ENCODE data around the gene PPTC7. TPM values are rescaled to one million over a fixed set of nuclear protein-coding genes. Genes with fewer than 3 reads are reported as not detected.

PPTC7 gene
- total RNA-seq, 4 donors from 2014 or later = 15.8 to 28.9 (median 22.8) TPM

GRCh38 chr12:110501399-110501751 is 81.7 kb downstream of the PPTC7 start:
- Histone ChIP-seq H3K36me3 (no peaks in the 10 kb centered on the region), H3K4me3 (replicated peaks in 1 of 3) (peak overlapping the region; percentile 67 to 77 (median 71))

GRCh38 chr12:110498984-110499706 is 84.0 kb downstream of the PPTC7 start:
- Histone ChIP-seq H3K4me1 (peaks cover 9 to 13% of the 10 kb centered on the region in 2 donors), H3K36me3 (peaks cover 13 to 14% of the 10 kb centered on the region in 2 donors), H3K9me3 (no peaks in the 10 kb centered on the region), H3K27ac (no peak overlapping the region), H3K4me3 (replicated peaks in 1 of 3) (no peak overlapping the region), H3K27me3 (no peaks in the 10 kb centered on the region)
- WGBS, 2 donors = 82 to 83% methylated on average over 4 of the region's 4 CpGs
- intact Hi-C loops (cut with DNase I) = no loop called here
- DNase-seq = no peak
- TF ChIP-seq POLR2A (IDR thresholded peaks at IDR 0.05) (no peak), CTCF (IDR thresholded peaks at IDR 0.05) (no peak)

More at GRCh38 chr12:110501399-110501751, 81.7 kb downstream of the PPTC7 start:
- DNase-seq = peak; percentile 55
- peak overlapping the region; percentile 1 to 80 (median 77) for H3K27ac ChIP-seq
- no peaks in the 10 kb centered on the region for H3K27me3 ChIP-seq
- TF ChIP-seq POLR2A (IDR thresholded peaks at IDR 0.05) (no peak), CTCF (IDR thresholded peaks at IDR 0.05) (no peak)
- H3K4me1 ChIP-seq = peaks cover 9 to 13% of the 10 kb centered on the region in 2 donors
- intact Hi-C loops (cut with DNase I) = loop anchor here (5.0 kb wide), 1 partner anchor 34 kb away; the partner anchor contains the start of genes FAM216A and GPN3
- WGBS, 2 donors = 1% methylated on average over 8 to 17 of the region's 17 CpGs
- no peaks in the 10 kb centered on the region for H3K9me3 ChIP-seq

Small RNA genes lying within 50 kb of the gene (small RNA-seq; reads per million reads assigned to genes)
- gene RF00278 (not detected), gene RN7SL387P (not detected)

Other genes starting within 250 kb of the PPTC7 start
- 10 to 100 TPM; 49.4 to 61.9 (median 50.9) TPM for gene ANAPC7, start 179.6 kb downstream of the PPTC7 start, total RNA-seq
- gene ARPC3, start 133.0 kb downstream of the PPTC7 start, total RNA-seq = 100 to 1,000 TPM; 169 to 516 (median 218) TPM
- 10 to 100 TPM; 17.1 to 23.6 (median 17.9) TPM for gene GPN3, start 115.1 kb downstream of the PPTC7 start, total RNA-seq
- 10 to 100 TPM in 1 of 4 donors, 1 to 10 TPM in 3; 2.6 to 10.1 (median 5.5) TPM for gene FAM216A, start 114.5 kb downstream of the PPTC7 start, total RNA-seq
- gene VPS29, start 81.2 kb downstream of the PPTC7 start, total RNA-seq = 100 to 1,000 TPM in 3 of 4 donors, 10 to 100 TPM in 1; 94.0 to 188 (median 133) TPM
- gene RAD9B, start 81.0 kb downstream of the PPTC7 start, total RNA-seq = under 1 TPM in 2 of 4 donors, not detected in 2; 0.40 to 0.45 TPM
- 100 to 1,000 TPM in 3 of 4 donors, 10 to 100 TPM in 1; 98.8 to 204 (median 125) TPM for gene TCTN1, start 30.8 kb upstream of the PPTC7 start, total RNA-seq
- gene HVCN1, start 105.8 kb upstream of the PPTC7 start, total RNA-seq = 1 to 10 TPM; 4.4 to 6.9 (median 4.5) TPM
- 100 to 1,000 TPM in 3 of 4 donors, 10 to 100 TPM in 1; 85.3 to 154 (median 118) TPM for gene PPP1CC, start 159.6 kb upstream of the PPTC7 start, total RNA-seq